ENCODE data around the gene PYY.
"Not testable (repeated sequence)": the region's sequence is repeated elsewhere in the genome, so short reads cannot be mapped to it uniquely, and the experiment has no call there.

PYY gene

DNA sequence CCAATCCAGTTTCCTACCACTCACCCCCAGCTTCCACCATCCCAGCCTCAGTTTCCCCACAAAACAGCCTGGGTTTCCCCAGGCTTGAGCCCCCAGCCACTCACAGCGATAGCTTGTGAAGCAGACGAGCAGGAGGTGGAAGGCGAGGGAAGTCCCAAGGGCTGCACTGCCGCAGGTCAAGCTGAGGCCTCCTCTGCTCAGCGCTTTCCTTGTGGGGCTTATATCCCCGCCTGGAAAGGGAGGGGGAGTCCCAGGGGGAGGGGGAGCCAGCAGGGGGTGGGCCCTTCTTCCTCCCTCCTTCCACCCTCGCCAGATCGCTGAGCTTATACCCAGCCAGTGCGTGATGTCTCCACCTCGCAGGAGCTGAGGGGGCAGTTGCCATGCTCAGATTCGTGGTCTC is at the start of gene PYY:
TSS of gene PYY (minus strand) at position 195 of the 400 bp plus-strand sequence. CDS start 457 bp downstream, outside the sequence.
- DNase-seq (ENCODE audit: low read depth in 3 of 3) = no peak

DNA sequence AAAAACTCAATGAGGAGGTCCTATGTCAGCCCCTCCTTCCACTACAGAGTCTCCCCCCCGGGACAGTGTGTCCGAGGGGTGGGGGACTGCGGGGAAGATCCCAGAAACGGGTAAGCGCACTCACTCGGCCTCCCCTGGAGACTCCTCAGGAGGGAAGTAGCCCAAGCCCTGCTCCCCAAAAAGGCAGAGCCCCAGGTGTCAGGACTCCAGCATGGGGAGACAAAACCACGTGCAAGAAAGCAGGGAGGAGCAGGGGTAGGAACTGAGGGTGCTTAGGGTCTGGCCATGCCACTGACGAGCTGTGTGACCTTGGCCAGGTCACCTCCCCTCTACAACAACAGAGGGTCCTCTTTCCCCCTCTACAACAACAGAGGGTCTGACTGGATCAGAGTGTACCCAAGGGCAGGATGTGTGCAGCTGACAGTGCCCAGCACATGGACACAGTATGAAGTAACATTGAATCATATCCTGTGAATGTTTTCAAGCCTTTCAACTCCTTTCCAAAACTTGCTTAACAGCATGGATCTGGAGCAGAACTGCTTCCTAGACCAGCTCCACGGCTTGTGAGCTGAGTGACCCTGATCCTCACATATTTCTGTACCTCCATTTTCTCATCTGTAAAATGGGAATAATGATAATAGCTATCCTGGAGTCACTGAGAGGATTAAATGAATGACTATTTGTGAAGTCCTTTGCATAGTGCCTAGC is 48.6 kb upstream of the PYY start:
- no peak for DNase-seq (ENCODE audit: low read depth in 3 of 3)

DNA sequence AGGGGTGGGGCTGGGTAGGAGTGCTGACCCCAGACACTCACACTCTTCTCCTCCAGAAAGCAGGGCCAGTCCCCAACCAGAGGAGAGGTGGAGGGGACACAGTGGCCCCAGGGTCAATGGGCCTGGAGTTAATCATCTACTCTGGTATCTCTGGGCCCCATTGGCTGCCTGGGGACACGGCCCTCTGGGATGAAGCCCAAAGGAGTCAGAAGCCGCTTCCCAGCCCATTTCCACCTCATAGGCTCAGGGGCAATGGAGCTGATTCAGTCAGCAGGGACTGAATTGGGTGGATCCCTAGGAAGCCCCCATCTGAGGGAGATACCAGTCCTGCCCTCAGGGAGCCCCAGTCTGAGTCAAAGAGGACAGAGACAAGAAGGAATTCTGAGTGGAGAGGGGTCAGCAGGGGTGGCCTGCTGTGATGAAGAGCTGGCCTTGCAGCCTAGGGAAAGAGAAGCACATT is 47.8 kb upstream of the PYY start:
- DNase-seq (ENCODE audit: low read depth in 3 of 3) = no peak

DNA sequence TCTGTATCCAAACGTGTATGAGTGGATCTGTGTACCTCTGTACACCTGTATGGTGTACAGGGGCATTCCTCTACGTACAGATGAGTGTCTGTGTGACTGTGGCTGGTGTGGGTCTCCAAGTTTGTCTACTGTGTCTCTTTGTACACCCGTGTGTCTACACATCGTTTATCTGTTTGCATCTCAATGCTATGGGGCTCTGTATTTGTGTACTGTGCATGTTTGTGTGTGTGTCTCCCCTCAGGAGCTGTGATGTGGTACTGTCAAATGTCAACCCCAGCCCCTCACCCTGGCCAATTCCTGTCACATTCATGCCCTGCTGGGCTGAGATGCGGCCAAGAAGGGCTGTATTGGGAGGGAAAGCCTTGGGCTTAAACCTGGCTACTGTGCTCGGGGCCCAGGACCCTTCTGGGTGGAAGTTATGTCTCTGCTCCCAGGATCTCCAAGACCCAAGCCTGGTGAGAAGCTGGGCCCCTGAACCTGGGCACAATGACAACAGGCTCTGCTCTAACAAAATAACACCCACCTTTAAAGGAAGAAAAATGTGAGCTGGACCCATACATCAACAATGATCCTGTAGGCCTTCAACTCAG is 47.2 kb upstream of the PYY start:
- no peak for DNase-seq (ENCODE audit: low read depth in 3 of 3)

DNA sequence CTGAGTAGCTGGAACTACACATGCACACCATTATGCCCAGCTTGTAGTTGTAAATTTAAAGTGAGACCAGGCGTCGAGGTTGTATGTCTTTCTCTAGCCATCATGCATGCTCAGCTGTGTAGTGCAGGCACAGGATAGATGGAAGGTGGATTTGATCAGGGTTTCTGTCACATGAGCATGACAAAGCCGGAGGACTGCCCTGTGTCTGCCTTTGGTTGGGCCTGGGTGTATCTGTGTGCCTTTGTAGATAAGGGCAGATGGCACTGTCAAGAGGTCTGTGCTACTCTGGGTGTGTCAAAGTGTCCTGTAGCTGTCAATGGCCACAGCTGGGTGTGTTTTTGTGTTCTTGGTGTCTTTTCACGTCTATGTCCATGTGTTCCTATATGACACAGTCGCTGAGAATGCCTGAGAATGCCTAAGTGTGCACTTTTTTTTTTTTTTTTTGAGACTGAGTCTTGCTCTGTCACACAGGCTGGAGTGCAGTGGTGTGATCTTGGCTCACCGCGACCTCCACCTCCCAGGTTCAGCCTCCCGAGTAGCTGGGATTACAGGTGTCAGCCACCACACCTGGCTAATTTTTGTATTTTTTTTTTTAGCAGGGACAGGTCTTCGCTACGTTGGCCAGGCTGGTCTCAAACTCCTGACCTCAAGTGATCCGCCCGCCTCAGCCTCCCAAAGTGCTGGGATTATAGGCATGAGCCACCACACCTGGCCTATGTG is 46.6 kb upstream of the PYY start:
- no peak for DNase-seq (ENCODE audit: low read depth in 3 of 3)

DNA sequence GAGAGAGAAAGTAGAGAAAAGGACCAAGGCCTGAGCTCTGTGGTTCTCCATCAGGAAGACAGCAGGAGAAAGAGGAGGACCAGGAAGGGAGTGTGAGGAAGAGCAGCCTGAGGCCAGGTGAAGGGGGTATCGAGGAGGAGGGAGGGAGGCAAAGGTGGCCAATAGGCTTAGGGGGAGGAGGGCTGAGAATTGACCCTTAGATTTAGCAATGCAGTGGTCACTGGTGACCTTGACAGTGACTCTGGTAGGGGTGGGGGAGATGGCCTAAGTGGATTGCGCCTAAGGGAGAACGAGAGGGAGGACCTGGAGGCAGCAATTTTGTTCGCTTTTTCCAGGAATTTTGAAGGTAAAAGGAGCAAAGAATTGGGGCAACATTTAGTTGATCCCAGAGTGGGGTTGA is 45.3 kb upstream of the PYY start:
- DNase-seq (ENCODE audit: low read depth in 3 of 3) = no peak

DNA sequence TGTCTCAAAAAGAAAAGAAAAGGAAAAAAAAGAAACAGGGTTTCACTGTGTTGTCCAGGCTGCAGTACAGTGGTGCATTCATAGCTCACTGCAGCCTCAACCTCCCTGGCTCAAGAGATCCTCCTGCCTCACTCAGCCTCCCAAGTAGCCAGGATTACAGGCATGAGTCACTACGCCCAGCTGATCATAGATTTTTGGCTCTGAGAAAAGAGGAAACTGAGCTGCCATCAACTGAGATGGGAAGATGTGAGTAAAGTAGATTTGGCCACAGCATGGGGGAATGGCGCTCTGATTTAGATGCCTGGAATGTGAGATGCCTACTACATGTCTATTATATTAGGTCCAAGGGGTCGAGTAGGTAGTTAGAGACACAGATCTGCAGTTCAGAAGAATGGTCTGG is 44.8 kb upstream of the PYY start:
- no peak for DNase-seq (ENCODE audit: low read depth in 3 of 3)

DNA sequence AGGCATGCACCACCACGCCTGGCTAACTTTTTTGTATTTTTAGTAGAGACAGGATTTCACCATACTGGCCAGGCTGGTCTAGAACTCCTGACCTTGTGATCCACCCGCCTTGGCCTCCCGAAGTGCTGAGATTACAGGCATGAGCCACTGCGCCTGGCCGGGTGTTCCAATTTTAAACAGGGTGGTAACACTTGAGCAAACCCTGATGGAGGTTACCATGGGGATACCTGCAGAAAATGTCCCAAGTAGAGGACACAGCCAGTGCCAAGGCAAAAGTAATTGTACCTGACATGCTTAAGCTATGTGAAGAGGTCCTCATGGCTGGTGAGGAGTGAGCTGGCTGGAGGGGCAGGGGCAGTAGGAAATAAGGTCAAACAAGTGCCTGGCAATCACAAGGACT is 43.4 kb upstream of the PYY start:
- DNase-seq (ENCODE audit: low read depth in 3 of 3) = not testable (repeated sequence)

DNA sequence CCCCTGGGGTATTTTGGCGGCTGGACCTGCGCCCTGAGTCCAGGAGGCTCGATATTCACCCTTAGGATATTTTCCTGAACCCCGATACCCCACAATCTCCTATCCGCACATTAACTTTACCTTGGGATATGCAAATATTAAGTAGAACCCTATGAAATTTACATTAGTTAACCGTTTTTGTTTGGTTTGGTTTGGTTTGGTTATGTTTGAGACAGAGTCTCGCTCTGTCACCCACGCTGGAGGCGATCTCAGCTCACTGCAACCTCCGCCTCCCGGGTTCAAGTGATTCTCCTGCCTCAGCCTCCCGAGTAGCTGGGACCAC is 41.4 kb upstream of the PYY start:
- no peak for DNase-seq (ENCODE audit: low read depth in 3 of 3)

DNA sequence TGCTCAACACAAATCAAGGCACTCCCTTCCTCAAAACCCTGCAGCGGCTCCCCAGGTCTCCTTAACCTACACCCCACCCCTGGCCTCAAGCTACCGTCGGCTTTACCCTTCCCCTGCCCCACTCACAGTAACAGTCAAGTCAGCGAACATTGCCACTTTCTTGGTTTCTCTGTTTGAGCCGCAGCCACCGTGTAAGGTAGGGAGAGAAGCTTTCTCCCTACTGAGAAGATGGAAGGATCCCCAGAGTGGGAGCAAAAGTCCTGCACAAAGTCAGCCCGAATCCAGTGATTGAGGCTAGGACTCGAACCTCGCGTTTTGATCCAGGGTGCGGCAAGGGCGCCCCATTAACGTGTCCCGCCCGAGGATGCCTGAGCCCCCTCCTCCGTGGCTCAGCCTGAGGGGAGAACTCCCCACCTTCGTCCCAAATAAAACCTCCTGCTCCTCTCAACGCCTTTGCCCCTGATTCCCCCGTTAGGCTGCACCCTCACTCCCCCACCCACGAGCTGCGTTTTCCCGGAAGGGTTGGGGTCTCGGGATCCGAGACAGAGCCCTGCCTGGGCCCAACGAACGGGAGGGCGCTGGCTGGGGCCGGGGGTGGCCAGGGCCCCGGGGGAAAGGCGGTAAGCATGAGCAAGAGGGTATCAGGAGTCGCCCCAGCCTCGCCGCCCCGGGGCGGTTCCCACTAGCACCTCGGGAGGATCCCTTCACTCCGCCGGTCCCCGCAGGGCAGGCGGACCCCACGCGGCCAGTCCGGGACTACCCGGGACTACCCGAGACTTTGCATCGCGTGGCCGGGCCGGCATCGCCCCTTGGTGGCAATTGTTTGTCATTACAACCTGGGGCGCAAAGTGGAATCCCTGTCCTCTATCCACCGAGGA is 40.8 kb upstream of the PYY start:
- peak; percentile 49 to 62 (median 62) for DNase-seq (ENCODE audit: low read depth in 3 of 3)

DNA sequence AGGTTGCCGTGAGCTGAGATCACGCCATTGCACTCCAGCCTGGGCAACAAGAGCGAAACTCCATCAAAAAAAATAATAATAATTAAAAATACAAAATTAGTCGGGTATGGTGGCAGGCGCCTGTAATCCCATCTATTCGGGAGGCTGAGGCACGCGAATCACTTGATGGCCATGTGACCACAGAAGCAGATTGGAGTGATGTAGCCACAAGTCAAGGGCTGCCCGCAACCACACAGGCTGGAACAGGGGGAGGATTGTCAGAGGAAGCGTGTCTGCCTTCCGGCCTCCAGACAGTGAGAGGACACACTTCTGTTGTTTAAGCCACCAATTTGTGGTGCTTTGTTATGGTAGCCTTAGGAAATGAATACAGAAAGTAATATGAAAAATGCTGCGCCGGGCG is 38.9 kb upstream of the PYY start:
- DNase-seq (ENCODE audit: low read depth in 3 of 3) = no peak

DNA sequence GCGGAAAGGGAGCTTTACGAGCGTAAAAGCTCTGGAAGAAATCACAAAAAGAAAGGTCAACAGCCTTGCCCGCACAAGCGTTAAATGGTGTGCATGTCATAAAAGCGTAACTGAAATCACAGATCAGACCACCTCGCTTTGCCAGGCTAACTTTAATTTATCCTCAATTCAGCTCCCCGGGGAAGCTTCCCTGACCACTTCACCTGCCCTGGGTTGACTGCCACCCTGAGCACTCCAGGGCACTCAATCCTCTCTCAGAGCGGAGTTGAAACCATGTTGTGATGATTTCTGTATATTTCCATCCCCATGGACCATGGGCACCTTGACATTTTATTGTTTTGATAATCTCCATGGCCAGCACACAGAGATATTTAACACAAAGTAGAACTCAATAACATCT is 34.6 kb upstream of the PYY start:
- no peak for DNase-seq (ENCODE audit: low read depth in 3 of 3)

DNA sequence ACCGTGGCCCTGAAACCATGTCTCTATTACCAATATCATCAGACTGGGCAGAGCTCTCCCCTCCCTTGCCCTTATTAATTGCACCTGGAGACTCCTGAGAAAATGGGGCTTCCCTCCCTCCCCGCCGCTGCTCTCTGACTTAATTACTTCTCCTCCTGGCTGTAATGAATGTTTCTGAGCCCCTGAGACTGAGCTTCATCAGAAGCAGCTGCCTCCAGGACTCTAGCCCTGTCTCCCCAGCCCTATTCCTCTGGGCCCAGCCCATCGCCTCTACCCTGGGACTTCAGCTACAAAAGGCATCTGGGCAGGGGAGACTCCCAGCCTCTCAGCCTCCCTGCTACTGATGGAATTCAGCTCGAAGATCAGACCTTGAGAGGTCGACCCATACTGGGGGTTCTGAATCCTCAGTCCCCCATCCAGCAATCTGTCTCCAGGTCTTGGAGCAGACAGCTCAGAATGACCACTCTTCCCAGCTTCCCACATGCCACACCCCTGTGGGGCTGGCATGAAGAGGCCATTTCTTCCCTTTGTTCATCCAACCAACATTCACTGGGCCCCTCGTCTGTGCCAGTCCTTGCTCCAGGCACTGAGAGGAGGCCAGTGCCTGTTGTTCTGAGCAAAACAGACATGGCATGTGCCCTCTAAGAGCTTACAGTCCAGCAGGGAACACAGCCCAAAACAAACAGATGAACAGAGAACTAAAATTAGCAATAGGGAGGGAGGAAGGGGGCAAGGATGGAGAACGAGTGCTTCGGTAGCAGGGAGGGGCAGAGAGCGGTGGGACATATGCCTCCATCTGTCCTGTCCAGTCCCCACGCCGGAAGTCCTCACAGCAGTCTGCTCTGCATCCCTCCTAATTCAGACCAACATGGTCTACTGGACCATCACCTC is 33.6 kb upstream of the PYY start:
- DNase-seq (ENCODE audit: low read depth in 3 of 3) = no peak

DNA sequence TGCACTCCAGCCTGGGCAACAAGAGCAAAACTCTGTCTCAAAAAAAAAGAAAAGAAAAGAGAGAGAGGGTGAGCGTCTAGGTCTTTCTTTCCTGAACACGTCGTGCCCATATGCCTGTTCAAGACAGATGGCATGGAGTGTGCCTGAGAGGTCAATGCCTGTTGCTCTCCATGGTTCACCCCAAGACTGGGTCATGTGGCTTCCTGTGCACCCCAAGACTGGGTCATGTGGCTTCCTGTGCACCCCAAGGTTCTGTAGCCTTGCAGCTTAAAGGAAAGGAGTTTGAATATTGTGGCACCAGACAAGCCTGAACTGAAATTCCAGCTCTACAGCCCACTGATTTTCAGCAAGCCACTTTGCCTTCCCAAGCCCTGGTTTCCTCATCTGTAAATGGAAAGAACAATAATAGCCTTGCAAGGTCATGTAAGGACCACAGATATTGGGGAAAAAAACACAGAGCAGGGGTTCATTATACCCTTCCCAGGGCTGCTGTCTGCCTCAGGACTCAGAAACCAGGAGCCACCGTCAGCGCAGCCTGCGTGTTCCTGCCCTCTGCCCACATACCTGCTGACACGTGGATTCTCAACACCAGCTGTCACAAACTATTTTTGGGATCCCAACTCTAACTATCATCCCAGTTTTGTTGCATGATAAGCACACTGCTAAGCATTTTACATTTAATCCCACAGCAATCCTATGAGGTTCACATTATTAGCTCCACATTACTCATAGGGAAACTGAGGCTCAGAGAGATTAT is 32.7 kb upstream of the PYY start:
- no peak for DNase-seq (ENCODE audit: low read depth in 3 of 3)

DNA sequence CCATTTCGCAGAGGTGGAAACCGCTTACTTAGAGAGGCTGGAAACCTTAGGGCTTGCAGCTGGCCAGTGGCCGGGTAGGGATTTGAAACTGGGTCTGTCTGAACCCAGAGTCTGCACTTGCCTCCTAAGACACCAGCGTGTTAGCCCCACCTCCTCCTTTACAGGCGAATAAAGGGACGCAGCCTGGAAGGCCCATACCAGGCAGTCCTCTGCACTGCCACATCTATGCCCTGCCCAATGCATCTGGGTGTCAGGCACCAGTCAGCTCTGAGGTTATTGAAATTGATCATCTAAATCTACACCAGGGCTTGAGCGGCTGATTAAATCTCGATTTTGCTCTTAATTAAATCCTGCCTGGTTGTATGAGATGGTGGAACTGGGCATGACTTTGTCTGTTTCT is 30.8 kb upstream of the PYY start:
- no peak for DNase-seq (ENCODE audit: low read depth in 3 of 3)

DNA sequence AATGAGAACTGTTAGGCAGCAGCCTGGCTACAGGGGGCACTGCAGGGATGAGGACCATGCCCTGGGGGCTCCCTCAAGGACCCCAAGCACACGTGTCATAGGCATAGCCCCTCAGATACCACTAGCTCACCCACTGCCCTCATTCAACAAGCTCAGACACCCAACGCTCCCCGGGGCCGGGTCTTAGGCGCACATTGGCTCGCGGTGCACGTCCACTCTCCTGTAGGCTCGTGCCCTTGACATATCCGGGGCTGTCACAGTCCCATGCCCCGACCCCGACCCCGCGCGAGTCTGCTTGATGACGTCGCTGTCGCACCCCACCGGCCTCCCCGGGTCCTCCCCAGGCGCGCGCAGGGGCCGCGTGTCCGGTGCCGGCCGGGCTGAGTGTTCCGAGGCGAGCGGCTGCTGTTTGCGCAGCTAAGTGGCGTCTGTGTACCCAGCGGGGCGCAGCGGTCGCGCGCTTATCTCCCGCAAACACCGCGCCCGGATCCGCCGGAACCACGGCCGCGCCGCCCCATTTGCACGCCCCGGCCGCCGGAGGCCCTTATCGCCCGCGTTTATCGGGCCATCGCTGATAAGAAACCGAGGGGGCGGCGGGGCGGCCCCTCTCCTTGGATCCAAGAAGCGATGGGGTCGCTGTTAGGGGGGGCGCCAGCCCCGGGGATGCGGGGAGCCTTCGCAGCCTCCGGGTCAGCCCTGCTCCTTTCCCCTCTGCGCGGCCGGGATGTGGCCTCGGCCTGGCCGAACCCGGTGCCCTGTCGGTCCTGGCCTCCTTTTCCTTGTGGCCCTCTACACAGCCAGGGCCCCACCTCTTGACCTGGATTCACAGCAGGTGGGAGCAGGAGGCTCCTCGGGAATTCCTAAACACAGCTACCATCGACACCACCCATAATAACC is 30.0 kb upstream of the PYY start:
- DNase-seq (ENCODE audit: low read depth in 3 of 3) = no peak

DNA sequence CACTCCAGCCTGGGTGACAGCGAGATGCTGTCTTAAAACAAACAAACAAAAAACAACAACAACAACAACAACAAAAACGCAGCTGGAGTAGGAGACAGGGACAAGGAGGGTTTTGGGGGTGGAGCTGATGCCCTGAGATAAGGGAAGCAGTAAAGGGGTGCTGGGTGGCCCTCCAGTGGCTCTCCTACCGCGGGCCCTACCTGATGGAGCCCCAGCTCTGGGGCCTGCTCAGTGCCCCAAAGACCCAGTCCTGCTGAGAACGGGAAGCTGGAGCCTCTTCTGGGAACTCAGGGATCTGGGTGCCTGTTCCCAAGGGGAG is 29.4 kb upstream of the PYY start:
- DNase-seq (ENCODE audit: low read depth in 3 of 3) = no peak

DNA sequence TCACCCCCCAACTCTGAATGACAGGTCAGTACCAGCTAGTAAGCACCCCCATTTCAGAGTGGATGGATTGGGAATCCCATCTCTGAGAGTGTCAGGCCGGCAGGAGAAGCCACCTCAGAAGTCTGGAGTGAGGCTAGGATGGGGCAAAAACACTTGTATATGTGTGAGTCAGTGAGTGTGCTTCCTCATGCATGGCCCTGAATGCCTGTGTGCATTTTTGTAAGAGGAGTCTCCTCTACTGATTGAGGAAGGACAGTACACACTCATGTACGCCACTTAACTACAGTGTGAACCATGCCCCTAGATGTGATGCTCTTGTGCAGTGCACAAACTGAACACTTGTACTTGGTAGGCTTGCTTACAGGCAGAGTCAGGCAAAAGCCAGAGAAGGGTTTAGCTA is 28.4 kb upstream of the PYY start:
- DNase-seq (ENCODE audit: low read depth in 3 of 3) = no peak

DNA sequence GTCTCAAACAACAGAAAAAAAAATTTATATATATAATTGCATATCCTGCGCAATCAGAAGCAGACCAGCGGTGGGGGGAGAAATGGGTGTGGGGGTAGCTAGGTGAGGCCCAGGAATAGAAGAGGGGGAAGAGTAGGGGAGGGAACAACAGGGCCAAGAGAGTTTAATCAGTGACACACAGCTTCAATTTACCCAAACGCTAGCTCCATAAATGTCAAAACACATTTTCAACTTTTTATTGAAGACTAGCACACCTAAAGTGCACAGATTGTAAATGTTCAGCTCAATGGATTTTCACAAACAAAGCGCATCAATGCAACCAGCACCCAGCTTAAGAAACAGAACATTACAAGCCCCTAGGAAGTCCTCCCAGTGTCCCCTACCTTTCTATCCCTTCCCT is 25.9 kb upstream of the PYY start:
- DNase-seq (ENCODE audit: low read depth in 3 of 3) = no peak

DNA sequence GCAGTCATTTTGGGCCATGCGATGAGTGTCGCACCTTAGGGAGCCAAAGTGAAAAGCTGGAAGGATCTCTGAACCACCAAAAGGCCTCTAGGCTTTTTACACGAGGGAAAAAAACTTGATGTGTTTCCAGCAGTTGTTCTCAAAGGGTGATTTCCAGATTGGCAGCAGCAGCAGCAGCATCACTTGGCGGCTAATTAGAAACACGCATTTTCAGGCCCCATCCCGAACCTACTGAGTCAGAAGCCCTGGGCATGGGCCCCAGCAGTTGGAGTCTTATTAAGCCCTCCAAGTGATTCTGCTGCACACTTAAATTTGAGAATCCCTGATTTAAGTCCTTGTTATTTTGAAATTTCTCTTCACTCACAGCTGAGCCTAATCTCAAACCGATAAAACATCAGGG is 25.3 kb upstream of the PYY start:
- DNase-seq (ENCODE audit: low read depth in 3 of 3) = no peak
